ENCODE measurements around the gene PPCDC. TPM values are rescaled to one million over a fixed set of nuclear protein-coding genes. Genes with fewer than 3 reads are reported as not detected.

The PPCDC gene
- total and polyA plus RNA-seq, 4 donors, result 7.4 to 9.3 (median 8.4) TPM

GRCh38 chr15:75065851-75066509 lies 42.6 kb downstream of the PPCDC start (continued):
- TF ChIP-seq NR2F2 (IDR thresholded peaks at IDR 0.05) (no peak), JUND (IDR thresholded peaks at IDR 0.05) (no peak)

- Histone ChIP-seq H3K4me1 (ENCODE audit: control insufficient read depth in 4 of 4, insufficient read depth in 4 of 4, low read length in 3 of 4) (no peaks in the 10 kb centered on the region), H3K9me3 (ENCODE audit: control insufficient read depth in 4 of 4, low read length in 3 of 4) (no peaks in the 10 kb centered on the region), H3K9ac (ENCODE audit: low read depth in 1 of 2, low read length in 2 of 2) (no peak overlapping the region), H3K27ac (ENCODE audit: low read depth in 1 of 2, low read length in 2 of 2) (no peak overlapping the region), H3K36me3 (ENCODE audit: control insufficient read depth in 4 of 4, insufficient read depth in 3 of 4, low read depth in 1 of 4, low read length in 3 of 4) (no peaks in the 10 kb centered on the region), H3K27me3 (ENCODE audit: control insufficient read depth in 4 of 4, insufficient read depth in 4 of 4, low read length in 3 of 4) (no peaks in the 10 kb centered on the region), H3K4me3 (ENCODE audit: low read depth in 1 of 3, low read length in 3 of 3) (no peak overlapping the region)
- TF ChIP-seq HNF4A (conservative IDR thresholded peaks at IDR 0.05) (no peak), YY1 (IDR thresholded peaks at IDR 0.05) (no peak), GABPA (IDR thresholded peaks at IDR 0.05 in 1 of 2, conservative IDR thresholded peaks at IDR 0.05 in 1 of 2) (no peak), EGR1 (IDR thresholded peaks at IDR 0.05; ENCODE audit: low read depth in 2 of 2) (no peak), JUND (IDR thresholded peaks at IDR 0.05) (no peak), HNF4G (IDR thresholded peaks at IDR 0.05) (no peak), FOXA2 (IDR thresholded peaks at IDR 0.05) (no peak), CTCF (IDR thresholded peaks at IDR 0.05; ENCODE audit: low read depth, low read length, missing input control) (no peak), SP1 (IDR thresholded peaks at IDR 0.05) (no peak), ZBTB33 (IDR thresholded peaks at IDR 0.05) (no peak), TAF1 (conservative IDR thresholded peaks at IDR 0.05) (no peak), FOXA1 (IDR thresholded peaks at IDR 0.05) (no peak), RAD21 (IDR thresholded peaks at IDR 0.05) (no peak), NR2F2 (IDR thresholded peaks at IDR 0.05) (no peak), RXRA (IDR thresholded peaks at IDR 0.05) (no peak)
- TF ChIP-seq, protein P1, sequence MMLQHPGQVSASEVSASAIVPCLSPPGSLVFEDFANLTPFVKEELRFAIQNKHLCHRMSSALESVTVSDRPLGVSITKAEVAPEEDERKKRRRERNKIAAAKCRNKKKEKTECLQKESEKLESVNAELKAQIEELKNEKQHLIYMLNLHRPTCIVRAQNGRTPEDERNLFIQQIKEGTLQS (IDR thresholded peaks at IDR 0.05), result no peak
- TF ChIP-seq, protein P2, sequence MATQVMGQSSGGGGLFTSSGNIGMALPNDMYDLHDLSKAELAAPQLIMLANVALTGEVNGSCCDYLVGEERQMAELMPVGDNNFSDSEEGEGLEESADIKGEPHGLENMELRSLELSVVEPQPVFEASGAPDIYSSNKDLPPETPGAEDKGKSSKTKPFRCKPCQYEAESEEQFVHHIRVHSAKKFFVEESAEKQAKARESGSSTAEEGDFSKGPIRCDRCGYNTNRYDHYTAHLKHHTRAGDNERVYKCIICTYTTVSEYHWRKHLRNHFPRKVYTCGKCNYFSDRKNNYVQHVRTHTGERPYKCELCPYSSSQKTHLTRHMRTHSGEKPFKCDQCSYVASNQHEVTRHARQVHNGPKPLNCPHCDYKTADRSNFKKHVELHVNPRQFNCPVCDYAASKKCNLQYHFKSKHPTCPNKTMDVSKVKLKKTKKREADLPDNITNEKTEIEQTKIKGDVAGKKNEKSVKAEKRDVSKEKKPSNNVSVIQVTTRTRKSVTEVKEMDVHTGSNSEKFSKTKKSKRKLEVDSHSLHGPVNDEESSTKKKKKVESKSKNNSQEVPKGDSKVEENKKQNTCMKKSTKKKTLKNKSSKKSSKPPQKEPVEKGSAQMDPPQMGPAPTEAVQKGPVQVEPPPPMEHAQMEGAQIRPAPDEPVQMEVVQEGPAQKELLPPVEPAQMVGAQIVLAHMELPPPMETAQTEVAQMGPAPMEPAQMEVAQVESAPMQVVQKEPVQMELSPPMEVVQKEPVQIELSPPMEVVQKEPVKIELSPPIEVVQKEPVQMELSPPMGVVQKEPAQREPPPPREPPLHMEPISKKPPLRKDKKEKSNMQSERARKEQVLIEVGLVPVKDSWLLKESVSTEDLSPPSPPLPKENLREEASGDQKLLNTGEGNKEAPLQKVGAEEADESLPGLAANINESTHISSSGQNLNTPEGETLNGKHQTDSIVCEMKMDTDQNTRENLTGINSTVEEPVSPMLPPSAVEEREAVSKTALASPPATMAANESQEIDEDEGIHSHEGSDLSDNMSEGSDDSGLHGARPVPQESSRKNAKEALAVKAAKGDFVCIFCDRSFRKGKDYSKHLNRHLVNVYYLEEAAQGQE (IDR thresholded peaks at IDR 0.05), result no peak
- TF ChIP-seq, protein P3, sequence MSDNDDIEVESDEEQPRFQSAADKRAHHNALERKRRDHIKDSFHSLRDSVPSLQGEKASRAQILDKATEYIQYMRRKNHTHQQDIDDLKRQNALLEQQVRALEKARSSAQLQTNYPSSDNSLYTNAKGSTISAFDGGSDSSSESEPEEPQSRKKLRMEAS (IDR thresholded peaks at IDR 0.05), result no peak
- DNase-seq (ENCODE audit: low spot score), result no peak
- WGBS, result 85% methylated on average over 3 of the region's 3 CpGs
These were observed 43.9 kb downstream of the PPCDC start for GRCh38 chr15:75067123-75067830.
